Neural progenitor cell (in vitro differentiated cells): ENCODE measurements around the gene WDR70. TPM values are rescaled to one million over a fixed set of nuclear protein-coding genes. Genes with fewer than 3 reads are reported as not detected.
"Not testable (repeated sequence)": the region's sequence is repeated elsewhere in the genome, so short reads cannot be mapped to it uniquely, and the experiment has no call there.

Experiments
- DNase-seq: peaks from one replicate; pipeline ENCODE4 v3.0.0-alpha.2; 2016; ENCODE audit warnings: low spot score
- H2AFZ ChIP-seq: fragments of 200-600 bp; sonication (generic); replicated peaks from 2 replicates; pipeline ENCODE4 v1.6.1; 2016; ENCODE audit warnings: antibody characterized with exemption
- H3F3A ChIP-seq: fragments of 200-600 bp; sonication (generic); 2 replicates; pipeline ENCODE4 v1.6.1; 2016; ENCODE audit warnings: antibody characterized with exemption, low read depth
- H3K27ac ChIP-seq: fragments of 200-600 bp; sonication (generic); 2 replicates; pipeline ENCODE4 v1.5.1; 2016; ENCODE audit warnings: mild to moderate bottlenecking
- H3K27me3 ChIP-seq: fragments of 200-600 bp; sonication (generic); 2 replicates; pipeline ENCODE4 v1.6.1; 2016; ENCODE audit warnings: mild to moderate bottlenecking, moderate library complexity
- H3K36me3 ChIP-seq: fragments of 200-600 bp; sonication (generic); 2 replicates; pipeline ENCODE4 v1.5.1; 2016
- H3K4me1 ChIP-seq: fragments of 200-600 bp; sonication (generic); 2 replicates; pipeline ENCODE4 v1.6.1; 2016; ENCODE audit warnings: mixed run types
- H3K4me2 ChIP-seq: fragments of 200-600 bp; sonication (generic); 2 replicates; pipeline ENCODE4 v1.6.1; 2016
- H3K4me3 ChIP-seq: fragments of 200-600 bp; sonication (generic); 2 replicates; pipeline ENCODE4 v1.5.1; 2016
- H3K79me2 ChIP-seq: fragments of 200-600 bp; sonication (generic); 2 replicates; pipeline ENCODE4 v1.6.1; 2016; ENCODE audit warnings: low read depth
- H3K9ac ChIP-seq: fragments of 200-600 bp; sonication (generic); 2 replicates; pipeline ENCODE4 v1.6.1; 2016
- H3K9me3 ChIP-seq: fragments of 200-600 bp; sonication (generic); 2 replicates; pipeline ENCODE4 v1.5.1; 2016; ENCODE audit warnings: low read depth
- H4K20me1 ChIP-seq: fragments of 200-600 bp; sonication (generic); 2 replicates; pipeline ENCODE4 v1.6.1; 2016; ENCODE audit warnings: low read depth
- H3K27ac Mint-ChIP-seq: 3 replicates; pipeline ENCODE4 v1.8.0; 2021; ENCODE audit warnings: mixed read lengths
- H3K27me3 Mint-ChIP-seq: 2 replicates; pipeline ENCODE4 v1.8.0; 2022; ENCODE audit warnings: low read depth, mild to moderate bottlenecking, inconsistent platforms, moderate library complexity, mixed read lengths; ENCODE audit not compliant: insufficient read depth
- H3K36me3 Mint-ChIP-seq: 3 replicates; pipeline ENCODE4 v1.8.0; 2021; ENCODE audit warnings: mixed read lengths
- H3K4me1 Mint-ChIP-seq: 3 replicates; pipeline ENCODE4 v1.8.0; 2021; ENCODE audit warnings: mixed read lengths
- H3K4me3 Mint-ChIP-seq: 3 replicates; pipeline ENCODE4 v1.8.0; 2021; ENCODE audit warnings: mild to moderate bottlenecking, moderate library complexity, mixed read lengths
- H3K9me3 Mint-ChIP-seq: 3 replicates; pipeline ENCODE4 v1.8.0; 2020; ENCODE audit warnings: mixed read lengths
- EZH2 ChIP-seq: fragments of 200-600 bp; sonication (generic); IDR thresholded peaks from 2 replicates; pipeline ENCODE4 v1.6.1; 2017; ENCODE audit warnings: antibody characterized with exemption, mild to moderate bottlenecking, moderate library complexity
- EZH2phosphoT487 ChIP-seq: fragments of 200-600 bp; sonication (generic); IDR thresholded peaks from 2 replicates; pipeline ENCODE4 v1.6.1; 2017; ENCODE audit warnings: antibody characterized with exemption
- total RNA-seq: library from RNA; depleted of rRNA; stranded (reverse); fragments of >200 nt; gene quantifications from 2 replicates; pipeline ENCODE4 v1.2.3, GENCODE V29; 2015; ENCODE audit warnings: low replicate concordance
- TF ChIP-seq, protein P1 (sequence below): fragments of 200-600 bp; sonication (generic); IDR thresholded peaks from 2 replicates; pipeline ENCODE4 v1.5.1; 2017; ENCODE audit warnings: antibody characterized with exemption, mild to moderate bottlenecking

The WDR70 gene
- total RNA-seq, 1 donor from 2014 or later: 46.2 TPM

DNA sequence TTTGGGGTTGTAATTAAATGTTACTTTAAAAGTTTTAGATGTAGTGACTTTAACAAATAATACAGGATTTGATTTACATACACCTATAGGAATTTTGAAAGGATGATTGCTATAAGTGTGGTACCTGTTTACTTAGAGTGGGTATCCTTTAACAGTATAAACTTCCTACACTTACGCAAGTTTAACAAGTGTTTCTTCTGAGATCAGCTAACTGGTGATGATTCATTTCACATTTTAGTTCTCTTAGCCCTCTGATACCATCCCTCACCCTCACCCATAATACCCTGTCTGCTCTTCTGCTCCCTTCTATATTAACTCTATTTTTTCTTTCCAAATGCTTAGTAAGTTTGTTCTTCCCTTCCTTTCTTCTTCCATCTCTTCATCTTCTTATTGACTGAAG, 262.8 kb downstream of the WDR70 start:
- H3K4me2 ChIP-seq: no peak overlapping the region
- H3F3A ChIP-seq: no peaks in the 10 kb centered on the region
- no peaks in the 10 kb centered on the region for H3K9me3 ChIP-seq
- no peaks in the 10 kb centered on the region for H3K36me3 ChIP-seq
- H3K36me3 Mint-ChIP-seq: no peaks in the 10 kb centered on the region
- H4K20me1 ChIP-seq: no peaks in the 10 kb centered on the region
- H3K27ac Mint-ChIP-seq: no peak overlapping the region
- H3K27me3 ChIP-seq: no peaks in the 10 kb centered on the region
- no peak overlapping the region for H2AFZ ChIP-seq
- H3K79me2 ChIP-seq: no peaks in the 10 kb centered on the region
- no peak for DNase-seq
- peaks cover 2% of the 10 kb centered on the region for H3K9me3 Mint-ChIP-seq
- H3K27me3 Mint-ChIP-seq: no peaks in the 10 kb centered on the region
- H3K4me3 Mint-ChIP-seq: no peak overlapping the region
- no peak for TF ChIP-seq EZH2
- TF ChIP-seq, protein P1, sequence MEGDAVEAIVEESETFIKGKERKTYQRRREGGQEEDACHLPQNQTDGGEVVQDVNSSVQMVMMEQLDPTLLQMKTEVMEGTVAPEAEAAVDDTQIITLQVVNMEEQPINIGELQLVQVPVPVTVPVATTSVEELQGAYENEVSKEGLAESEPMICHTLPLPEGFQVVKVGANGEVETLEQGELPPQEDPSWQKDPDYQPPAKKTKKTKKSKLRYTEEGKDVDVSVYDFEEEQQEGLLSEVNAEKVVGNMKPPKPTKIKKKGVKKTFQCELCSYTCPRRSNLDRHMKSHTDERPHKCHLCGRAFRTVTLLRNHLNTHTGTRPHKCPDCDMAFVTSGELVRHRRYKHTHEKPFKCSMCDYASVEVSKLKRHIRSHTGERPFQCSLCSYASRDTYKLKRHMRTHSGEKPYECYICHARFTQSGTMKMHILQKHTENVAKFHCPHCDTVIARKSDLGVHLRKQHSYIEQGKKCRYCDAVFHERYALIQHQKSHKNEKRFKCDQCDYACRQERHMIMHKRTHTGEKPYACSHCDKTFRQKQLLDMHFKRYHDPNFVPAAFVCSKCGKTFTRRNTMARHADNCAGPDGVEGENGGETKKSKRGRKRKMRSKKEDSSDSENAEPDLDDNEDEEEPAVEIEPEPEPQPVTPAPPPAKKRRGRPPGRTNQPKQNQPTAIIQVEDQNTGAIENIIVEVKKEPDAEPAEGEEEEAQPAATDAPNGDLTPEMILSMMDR: no peak
- TF ChIP-seq EZH2phosphoT487: no peak
- no peak overlapping the region for H3K9ac ChIP-seq
- H3K4me3 ChIP-seq: no peak overlapping the region
- no peak overlapping the region for H3K27ac ChIP-seq
- H3K4me1 ChIP-seq: peaks cover 5% of the 10 kb centered on the region
- H3K4me1 Mint-ChIP-seq: peaks cover 6% of the 10 kb centered on the region

DNA sequence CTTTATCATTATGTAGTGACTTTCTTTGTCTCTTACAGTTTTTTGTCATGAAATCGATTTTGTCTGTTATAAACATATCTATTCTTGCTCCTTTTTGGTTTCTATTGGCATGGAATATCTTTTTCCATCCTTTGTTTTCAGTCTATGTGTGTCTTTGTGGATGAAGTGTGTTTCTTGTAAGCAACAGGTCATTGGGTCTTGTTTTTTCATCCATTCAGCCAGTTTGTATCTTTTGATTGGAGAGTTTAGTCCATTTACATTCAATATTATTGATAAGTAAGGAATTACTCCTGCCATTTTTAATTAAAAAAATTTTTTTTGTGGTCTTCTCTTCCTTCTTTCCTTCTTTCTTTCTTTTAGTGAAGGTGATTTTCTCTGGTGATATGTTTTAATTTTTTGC, 266.6 kb downstream of the WDR70 start:
- no peaks in the 10 kb centered on the region for H3K9me3 ChIP-seq
- no peaks in the 10 kb centered on the region for H3K36me3 ChIP-seq
- Mint-ChIP-seq H3K9me3 (peaks cover 7% of the 10 kb centered on the region), H3K27me3 (peaks cover 2% of the 10 kb centered on the region), H3K27ac (no peak overlapping the region), H3K4me3 (no peak overlapping the region), H3K4me1 (peaks cover 4% of the 10 kb centered on the region), H3K36me3 (no peaks in the 10 kb centered on the region)
- no peak overlapping the region for H3K4me3 ChIP-seq
- no peaks in the 10 kb centered on the region for H3F3A ChIP-seq
- H4K20me1 ChIP-seq: no peaks in the 10 kb centered on the region
- H3K27ac ChIP-seq: no peak overlapping the region
- peaks cover under 1% of the 10 kb centered on the region for H3K4me1 ChIP-seq
- no peak overlapping the region for H3K9ac ChIP-seq
- no peak overlapping the region for H2AFZ ChIP-seq
- no peak for DNase-seq
- no peak for TF ChIP-seq EZH2
- TF ChIP-seq EZH2phosphoT487: no peak
- TF ChIP-seq, protein P1: no peak
- H3K4me2 ChIP-seq: no peak overlapping the region
- no peaks in the 10 kb centered on the region for H3K27me3 ChIP-seq
- H3K79me2 ChIP-seq: no peaks in the 10 kb centered on the region

DNA sequence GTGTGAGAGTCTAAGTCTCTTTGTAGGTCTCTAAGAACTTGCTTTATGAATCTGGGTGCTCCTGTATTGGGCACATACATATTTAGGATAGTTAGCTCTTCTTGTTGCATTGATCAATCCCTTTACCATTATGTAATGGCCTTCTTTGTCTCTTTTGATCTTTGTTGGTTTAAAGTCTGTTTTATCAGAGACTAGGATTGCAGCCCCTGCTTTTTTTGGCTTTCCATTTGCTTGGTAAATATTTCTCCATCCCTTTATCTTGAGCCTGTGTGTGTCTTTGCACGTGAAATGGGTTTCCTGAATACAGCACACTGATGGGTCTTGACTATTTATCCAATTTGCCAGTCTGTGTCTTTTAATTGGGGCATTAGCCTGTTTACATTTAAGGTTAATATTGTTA, 275.4 kb downstream of the WDR70 start:
- not testable (repeated sequence) for H3K36me3 Mint-ChIP-seq, H3K4me1 ChIP-seq, H2AFZ ChIP-seq, H3K27ac Mint-ChIP-seq, H3K27me3 Mint-ChIP-seq, DNase-seq, H3K4me3 Mint-ChIP-seq, H3K9me3 ChIP-seq, H3K27me3 ChIP-seq, H3K36me3 ChIP-seq, H3K27ac ChIP-seq, H3F3A ChIP-seq, H3K4me3 ChIP-seq, H4K20me1 ChIP-seq, H3K79me2 ChIP-seq, H3K9ac ChIP-seq, H3K4me1 Mint-ChIP-seq, H3K4me2 ChIP-seq
- peaks cover 31% of the 10 kb centered on the region for H3K9me3 Mint-ChIP-seq

DNA sequence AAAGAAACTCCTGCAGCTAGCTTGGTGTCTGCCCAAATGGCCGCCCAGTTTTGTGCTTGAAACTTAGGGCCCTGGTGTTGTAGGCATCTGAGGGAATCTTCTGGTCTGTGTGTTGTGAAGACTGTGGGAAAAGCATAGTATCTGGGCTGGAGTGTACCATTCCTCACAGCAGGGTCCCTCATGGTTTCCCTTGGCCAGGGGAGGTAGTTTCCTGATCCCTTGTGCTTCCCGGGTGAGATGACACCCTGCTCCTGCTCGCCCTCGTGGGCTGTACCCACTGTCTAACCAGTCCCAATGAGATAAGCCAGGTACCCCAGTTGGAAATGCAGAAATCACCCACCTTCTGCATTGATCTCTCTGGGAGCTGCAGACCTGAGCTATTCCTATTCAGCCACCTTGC, 277.9 kb downstream of the WDR70 start:
- Histone ChIP-seq H3K4me1 (no peaks in the 10 kb centered on the region), H4K20me1 (no peaks in the 10 kb centered on the region), H2AFZ (no peak overlapping the region), H3K9ac (no peak overlapping the region), H3K36me3 (no peaks in the 10 kb centered on the region), H3K9me3 (no peaks in the 10 kb centered on the region), H3K27ac (no peak overlapping the region), H3F3A (no peaks in the 10 kb centered on the region), H3K4me2 (no peak overlapping the region), H3K27me3 (no peaks in the 10 kb centered on the region), H3K4me3 (no peak overlapping the region), H3K79me2 (no peaks in the 10 kb centered on the region)
- Mint-ChIP-seq H3K9me3 (peaks cover 22% of the 10 kb centered on the region), H3K27me3 (no peaks in the 10 kb centered on the region), H3K4me1 (no peaks in the 10 kb centered on the region), H3K36me3 (no peaks in the 10 kb centered on the region), H3K4me3 (no peak overlapping the region), H3K27ac (no peak overlapping the region)
- TF ChIP-seq EZH2phosphoT487 (no peak), EZH2 (no peak)
- TF ChIP-seq, protein P1: no peak
- no peak for DNase-seq
